ENCODE data around the gene ATOX1.
"Not testable (repeated sequence)": the region's sequence is repeated elsewhere in the genome, so short reads cannot be mapped to it uniquely, and the experiment has no call there.

Gene ATOX1

DNA sequence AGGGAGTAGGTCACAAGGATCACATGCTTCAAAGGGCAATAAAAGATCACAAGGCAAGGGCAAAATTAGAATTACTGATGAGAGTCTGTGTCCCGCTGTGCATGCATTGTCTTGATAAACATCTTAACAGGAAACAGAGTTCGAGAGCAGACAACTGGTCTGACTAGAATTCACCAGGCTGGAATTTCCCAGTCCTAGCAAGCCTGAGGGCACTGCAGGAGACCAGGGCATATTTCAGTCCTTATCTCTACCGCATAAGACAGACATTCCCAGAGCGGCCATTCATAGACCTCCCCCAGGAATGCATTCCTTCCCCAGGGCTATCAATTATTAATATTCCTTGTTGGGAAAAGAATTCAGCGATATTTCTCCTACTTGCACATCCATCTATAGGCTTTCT, 28.8 kb downstream of the ATOX1 start:
- DNase-seq = not testable (repeated sequence)

DNA sequence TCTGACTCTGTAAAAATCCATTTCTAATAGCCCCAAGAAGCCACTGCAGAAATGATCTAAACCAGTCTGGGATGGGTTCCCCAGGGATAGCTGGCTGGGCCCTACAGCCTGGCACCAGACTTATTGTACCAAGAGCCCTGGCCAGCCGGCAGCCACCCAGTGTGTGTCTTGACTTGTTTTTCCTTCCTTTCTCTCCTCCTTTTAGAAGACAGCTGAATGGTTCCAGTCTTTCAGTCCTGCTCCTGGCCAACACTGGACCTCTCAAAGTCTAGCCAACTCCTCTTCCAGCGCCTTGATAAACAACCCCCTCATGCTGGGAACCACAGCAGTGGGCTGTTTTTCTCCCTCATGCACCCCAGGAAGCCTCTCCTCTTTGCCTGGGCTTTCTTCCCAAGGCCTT, 34.1 kb downstream of the ATOX1 start:
- DNase-seq = no peak

DNA sequence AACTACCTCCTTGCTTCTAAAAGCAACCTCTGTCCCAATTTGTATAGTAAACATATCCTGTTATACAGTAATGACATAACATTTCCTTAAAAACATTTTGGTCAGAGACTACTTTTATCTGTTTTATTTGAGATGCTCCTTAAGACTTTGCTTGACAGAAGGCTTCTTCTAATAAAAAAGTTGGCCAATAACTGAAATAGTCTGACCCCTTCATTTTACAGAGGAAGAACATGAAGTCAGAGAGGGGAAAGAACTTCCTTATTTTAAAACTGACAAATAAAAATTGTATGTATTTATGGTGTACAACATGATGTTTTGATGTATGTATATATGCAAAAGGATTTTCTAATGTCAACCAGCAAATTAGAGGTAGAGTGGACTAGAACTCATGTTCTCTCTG, 35.9 kb downstream of the ATOX1 start:
- no peak for DNase-seq

DNA sequence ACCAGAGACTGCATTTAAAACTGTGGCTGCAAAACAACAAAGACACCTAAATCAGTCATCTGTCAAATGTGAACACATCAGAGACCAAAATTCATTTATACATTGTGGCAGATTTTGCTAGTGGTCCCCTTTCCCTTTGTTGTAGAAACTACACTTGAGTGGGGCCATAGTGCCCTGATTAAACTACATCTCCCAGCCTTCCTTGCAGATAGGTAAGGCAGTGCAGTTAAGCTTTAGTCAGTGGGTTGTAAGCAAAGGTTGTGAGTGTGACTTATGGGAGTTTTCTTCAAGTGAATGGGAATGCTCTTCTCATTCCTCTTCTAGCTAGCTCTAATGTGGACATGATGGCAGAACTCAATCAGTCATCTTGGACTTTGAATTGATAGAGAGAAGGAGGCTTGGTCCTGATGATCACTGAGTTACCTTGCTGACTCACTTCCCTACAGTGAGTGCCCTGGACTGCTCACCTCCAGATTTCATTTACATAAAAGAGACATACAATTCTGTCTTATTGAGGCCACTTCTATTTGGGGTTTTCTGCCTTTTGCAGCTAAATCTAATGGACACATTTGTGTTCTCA, 36.5 kb downstream of the ATOX1 start:
- DNase-seq = no peak

DNA sequence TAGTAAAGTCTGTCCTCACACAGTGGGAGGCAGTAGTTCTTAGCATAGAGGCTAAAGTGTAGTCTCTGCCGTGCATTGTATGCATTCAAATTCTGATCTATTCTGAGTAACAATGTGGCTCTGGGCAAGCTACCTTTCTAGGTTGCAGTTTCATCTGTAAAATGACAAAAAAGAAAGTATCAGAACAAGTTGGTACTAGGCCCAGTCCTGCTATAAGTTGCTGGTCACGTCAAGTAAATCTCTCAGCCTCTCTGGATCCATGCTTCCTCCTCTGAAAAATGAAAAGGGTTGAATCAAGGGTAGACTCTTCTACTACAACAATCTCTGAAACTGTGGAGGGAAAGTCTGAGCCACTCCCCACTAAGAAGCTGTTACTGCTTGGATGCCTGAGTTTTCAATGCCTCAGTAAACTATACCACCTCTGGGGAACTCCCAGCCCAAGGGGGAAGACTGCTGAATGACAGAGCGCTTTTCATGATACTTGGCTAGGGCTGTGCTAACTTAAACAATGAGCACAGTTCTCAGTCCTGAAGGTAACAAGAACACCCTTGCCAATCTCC, 37.3 kb downstream of the ATOX1 start:
- no peak for DNase-seq

DNA sequence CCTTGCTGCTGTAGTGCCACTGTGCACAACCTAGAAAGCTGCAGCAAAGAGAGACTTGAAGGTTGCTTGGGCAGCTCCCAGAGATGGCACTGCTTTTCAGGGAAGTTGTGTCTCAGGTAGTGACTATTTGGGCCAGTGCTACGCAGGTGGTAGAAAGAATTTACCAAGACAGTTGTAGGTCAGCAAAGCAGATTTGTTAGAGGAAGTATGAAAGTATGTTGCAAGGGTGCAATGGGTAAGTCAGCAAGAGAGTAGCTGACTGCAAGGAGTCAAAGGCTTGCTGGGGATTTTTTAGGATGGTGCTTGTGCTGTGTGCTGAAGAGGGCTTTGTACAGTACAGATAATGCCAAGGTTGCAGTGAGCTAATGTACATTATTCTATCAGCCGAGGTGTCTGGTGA, 38.2 kb downstream of the ATOX1 start:
- no peak for DNase-seq

DNA sequence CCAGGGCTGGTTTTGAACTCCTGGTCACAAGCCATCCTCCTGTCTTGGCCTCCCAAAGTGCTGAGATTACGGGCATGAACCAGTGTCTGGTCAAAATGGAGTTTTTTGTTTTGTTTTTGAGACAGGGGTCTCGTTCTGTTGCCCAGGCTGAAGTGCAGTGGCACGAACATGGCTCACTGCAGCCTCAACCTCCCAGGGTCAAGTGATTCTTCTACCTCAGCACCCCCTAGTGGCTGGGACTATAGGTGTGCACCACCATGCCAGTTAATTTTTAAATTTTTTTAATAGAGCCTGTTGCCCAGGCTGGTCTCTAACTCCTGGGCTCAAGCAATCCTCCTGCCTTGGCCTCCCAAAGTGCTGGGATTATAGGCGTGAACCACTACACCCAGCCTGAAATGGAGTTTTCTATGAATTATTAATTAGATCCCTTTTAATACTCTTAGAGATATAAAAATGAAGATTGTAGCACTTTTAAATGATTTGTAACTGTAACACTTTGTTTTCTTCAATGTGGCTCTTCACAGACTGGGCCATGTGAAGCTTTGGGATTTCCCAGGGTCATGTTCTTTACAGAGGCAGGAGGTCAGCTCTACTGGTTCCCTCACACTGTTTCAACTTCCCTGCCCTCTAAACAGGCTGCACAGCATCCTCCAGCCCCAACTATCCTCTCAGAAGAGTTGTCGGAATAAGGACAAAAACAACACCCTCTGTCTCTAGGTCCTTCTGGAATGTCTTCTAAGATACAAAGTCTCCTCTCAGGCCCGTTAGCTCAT, 39.0 kb downstream of the ATOX1 start:
- peak; percentile 14 for DNase-seq

DNA sequence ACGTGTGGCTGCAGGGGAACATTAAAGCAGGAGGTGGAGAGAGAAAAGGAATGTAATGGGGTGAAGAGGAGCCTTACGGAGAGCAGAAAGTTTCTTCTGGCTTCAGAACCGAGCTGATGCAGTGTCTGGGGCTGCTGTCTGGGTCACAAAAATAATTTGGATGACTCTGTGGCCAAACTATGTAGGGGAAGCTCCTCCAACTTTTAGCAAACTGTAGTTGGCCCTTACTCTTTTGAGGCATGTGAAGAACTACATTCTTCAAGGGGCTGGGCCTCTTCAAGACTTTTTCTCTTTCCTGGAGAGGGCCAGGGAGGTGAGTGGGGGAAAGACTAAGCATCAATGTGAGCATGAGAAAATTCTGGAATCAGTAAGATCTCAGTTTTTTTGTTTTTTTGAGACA, 39.8 kb downstream of the ATOX1 start:
- no peak for DNase-seq

DNA sequence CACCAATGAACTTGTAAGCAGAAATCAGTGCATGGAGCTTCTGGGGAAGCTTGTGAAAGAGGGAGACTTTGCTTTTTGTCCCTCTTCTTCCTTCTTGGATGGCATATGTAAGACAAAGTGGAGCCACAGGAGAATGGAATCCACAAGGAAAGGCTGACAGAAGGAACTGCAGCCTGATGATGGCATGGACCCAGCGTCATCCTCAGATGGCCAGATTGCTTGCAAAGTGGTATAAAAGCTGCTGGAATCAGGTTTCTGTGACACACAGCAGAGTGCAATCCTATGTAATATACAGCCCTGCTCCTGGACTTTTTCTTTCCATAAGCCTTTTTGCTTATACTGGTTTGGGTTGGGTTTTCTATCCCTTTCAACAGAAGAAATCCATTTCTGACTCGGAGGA, 40.3 kb downstream of the ATOX1 start:
- no peak for DNase-seq

DNA sequence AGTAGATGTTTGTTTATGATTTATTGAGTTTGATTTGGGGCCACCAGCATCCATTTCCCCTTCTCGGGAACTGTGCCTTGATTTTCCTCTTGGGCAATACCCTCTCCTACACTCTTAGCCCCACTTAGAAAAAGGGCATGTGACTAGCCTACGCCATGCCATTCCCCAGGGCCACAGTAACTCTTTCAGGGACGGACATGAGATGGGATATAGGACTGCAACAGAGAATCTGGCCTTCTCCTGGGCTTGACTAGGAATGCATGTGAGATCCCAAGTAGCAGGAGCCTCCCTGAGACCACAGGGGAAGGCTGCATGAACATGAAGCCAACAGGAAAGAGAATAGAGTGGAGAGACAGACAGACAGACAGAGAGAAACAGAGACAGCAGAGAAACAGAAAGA, 41.0 kb downstream of the ATOX1 start:
- DNase-seq = no peak

DNA sequence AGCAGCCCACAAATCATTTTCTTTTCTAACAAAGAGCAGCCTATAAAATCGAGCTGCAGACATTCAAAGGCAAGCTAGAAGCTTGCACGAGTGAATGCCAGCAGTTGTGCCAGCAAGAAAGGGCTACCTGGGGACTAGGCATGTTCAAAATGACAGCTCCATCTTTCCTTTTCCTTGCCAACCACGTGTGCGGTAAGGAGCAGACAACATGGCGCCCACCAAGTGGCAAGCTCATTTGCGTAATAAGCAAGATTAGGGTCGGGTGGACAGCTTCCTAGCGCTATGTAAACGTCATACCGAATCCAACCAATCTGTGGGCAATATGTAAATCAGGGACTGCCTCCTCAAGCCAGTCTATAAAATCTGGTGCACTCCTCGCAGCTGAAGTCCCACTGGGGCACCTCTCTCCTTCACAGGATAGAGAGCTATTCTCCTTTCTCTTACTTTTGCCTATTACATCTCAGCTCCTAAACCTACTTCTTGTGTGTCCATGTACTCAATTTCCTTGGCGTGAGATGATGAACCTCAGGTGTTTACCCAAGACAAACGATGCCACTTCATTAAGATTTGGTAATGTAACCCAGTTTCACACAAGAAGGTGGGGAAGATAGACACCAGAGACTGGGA, 49.2 kb downstream of the ATOX1 start:
- DNase-seq = no peak

DNA sequence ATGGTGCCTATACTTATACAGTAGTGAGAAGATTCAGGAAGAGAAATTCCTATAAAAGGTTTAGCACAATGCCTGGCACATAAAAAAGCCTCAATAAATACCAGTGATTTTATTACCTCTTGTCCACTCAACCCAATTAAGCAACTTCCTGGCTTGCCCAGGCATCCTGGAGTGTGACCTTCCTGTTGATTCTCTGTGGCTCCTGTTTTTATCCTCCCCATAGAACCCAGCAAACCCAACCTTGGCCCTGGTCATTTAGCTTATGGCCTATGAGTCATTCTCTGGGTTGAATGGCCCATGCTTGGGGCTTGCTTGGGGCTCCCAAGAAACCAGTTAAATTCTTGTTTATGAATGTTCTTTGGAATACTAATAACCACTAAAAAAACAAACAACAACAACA, 50.3 kb downstream of the ATOX1 start:
- DNase-seq = no peak

DNA sequence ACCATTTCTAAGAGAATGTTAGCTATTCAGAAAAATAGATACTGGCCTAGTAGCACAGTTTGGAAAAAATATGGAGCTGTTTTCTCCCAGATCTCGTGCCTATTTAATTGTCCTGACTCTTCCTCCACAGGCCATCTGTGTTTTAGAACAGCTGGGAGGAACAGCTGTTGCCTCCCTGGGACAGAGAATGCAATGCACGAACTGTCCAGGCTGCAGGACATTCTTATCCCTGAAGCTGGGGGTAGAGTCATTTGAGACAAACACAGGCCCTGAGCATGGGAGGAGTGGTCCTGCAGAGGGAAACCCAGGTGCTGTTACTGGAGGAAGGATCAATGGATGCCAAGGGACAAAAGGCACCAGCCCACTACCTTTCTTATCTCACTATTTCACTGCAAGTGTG, 50.9 kb downstream of the ATOX1 start:
- no peak for DNase-seq

DNA sequence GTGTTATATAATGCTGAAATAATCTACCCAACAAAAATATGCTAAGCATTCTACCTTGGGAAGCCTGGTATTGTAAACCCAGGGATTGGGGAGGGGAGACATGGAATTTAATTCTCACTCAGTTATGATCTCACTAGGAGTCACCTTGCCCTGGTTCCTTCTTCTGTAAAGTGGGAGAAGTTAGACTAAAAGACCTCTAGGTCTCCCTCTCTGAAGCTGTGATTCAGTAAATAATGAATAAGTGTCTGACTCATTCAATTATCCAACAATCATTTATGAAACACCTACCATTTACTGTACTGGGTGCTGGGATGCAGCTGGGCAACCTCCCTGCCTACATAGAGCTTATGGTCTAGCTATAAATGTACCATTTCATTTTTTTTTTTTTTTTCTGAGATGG, 51.5 kb downstream of the ATOX1 start:
- no peak for DNase-seq

DNA sequence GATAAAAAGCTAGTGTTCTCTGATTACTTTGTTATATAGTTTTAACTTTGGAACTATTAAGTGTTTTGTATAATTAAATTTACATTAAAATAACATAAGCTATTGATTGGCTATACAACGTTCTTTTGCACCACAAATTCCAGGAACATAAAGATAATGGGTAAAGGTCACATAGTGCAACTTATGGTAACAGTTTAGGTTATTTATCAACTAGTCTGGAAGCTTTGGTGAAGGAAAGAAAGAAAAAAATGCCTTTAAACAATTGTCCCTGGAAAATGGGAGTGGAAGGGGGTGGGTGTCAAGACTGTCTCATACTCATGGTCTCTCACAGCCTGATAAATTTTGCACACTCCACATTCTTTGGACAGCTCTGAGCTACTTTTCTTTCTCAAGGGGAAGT, 54.7 kb downstream of the ATOX1 start:
- DNase-seq = no peak

DNA sequence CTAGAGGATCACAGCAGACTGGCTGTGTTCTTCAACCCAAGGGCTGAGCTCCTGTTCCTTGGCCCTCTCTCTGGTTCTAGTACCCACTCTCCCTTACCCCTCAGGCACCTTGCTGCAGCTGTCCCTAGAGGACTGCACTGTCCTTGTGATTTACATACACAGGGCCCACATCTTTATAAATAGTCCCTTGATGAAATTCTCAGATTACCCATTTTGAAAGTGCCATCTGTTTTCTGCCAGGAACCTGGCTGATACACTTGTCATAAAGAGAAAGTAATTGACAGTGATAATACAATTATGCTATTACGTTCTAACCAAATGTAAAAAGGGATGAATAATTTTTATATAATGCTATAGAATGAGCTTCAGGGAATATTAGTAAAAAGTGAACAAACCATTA, 55.2 kb downstream of the ATOX1 start:
- no peak for DNase-seq

DNA sequence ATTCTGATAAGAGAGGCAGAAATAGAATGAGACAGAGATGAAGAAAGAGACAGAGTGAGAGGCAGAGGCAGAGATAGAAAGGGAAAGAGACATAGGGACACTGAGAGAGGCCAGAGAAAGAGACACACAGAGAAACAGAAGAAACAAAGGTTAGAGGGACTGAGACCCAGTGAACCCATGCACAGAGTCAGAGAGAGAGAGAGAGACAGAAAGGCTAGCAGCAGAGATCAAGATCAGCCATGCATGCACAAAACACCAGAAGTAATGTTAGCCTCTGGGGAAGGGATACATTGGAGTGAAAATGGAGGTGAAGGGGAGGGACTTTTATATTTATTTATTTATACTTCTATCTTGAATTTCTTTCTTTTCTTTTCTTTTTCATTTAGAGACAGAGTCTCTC, 57.6 kb downstream of the ATOX1 start:
- no peak for DNase-seq

DNA sequence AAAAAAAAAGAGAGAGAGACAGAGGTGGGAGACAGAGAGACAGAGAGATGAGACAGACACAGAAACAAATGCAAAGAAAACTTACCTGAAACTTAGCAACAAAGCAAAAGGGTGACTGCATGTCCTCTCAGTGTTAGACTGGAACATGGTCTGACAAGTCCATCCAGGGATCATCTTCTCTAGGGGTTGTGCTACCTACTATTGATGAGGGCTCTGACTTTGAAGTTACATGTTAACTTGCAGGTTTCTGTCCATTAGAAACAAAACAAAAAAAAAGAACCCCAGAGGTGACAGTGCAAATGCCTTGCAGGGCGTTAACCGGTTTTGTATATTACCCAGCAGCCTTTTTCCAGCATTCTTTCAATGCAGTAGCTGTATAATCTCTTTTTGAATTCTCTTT, 58.1 kb downstream of the ATOX1 start:
- DNase-seq = no peak

DNA sequence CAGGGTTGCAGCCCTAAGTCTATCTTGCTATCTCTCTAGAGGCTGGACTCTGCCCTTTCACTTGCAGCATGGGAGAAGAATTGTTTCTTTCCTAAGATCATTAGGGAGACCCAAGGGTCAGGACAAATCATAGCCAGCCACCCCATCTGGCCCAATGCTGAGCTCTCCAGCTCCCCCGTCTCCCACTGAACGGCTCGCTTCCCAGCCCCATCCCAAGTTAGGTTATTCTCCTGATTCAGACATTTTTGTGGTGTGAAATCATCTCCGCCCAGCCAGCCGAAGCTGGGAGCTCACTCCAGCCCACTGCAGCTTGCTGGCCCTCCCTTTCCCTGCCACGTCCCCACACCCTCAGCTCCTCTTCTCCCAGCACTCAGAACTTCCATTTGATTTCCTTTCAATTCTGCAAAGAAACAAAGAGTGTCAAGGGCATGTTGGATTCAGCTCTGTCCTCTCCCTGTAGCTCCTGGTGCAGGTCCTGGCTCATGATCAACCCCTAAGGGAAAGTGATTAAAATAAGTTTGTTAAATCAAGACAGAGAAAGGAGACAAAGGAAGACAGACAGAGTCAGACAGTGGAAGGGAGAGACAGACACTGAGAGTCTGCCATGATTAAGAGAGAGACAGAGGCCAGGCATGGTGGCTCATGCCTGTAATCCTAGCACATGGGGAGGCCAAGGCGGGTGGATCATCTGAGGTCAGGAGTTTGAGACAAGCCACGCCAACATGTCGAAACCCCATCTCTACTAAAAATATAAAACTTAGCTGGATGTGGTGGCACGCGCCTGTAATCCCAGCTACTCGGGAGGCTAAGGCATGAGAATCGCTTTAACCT, 59.1 kb downstream of the ATOX1 start:
- DNase-seq = no peak

DNA sequence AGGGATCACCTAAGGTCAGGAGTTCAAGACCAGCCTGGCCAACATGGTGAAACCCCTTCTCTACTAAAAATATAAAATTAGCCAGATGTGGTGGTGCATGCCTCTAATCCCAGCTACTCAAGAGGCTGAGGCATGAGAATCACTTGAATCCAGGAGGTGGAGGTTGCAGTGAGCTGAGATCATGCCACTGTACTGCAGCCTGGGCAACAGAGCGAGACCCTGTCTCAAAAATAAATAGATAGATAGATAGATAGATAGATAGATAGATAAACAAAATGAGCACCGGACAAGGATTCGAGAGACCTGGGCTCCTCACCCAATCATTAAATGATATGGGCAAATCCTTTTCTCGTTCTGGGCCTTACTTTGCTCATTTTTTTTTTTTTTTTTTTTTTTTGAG, 60.4 kb downstream of the ATOX1 start:
- not testable (repeated sequence) for DNase-seq

DNA sequence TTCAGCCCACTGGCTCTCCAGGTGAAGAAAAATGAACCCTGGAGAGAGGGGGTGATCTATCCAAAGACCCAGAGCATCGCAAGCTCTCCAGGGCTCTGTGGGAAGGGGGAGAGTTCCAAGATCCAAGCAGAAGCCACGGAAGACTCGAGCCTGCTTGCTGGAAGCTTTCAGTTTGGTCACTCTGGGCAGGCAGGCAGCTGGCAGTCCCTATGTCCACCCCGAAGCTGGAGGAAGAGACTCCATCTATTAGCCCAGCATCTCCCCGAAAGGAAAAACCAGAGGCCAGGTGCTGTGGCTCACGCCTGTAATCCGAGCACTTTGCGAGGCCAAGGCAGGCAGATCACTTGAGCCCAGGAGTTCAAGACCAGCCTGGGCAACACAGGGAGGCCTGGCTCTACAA, 61.0 kb downstream of the ATOX1 start:
- no peak for DNase-seq

DNA sequence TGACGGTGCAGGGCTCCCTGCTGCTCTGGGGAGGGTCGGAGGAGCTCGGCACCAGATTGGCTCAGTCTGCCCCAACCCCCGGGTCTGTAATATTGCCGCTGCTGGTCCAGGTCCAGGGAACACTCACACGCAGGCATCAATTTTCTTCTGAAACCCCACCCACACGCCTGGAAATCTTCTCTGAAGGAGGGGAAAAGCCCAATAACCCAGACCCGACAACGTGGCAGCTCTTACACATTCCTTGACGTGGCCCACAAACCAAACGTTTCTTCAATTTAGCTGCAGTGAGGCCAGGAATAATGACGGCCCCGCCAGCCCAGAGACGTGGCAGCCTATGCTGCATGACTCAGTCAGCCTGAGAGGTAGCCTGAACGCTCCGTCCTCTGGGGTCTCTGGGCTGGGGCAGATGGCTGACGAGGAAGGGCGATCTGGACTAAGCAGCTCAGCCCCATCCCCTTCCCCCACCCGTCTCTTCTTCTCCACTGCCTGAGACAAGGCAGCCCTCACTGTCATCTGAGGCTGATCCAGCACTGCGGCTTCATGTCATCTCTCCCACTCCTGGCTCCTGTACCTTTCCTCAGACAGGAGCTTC, 61.9 kb downstream of the ATOX1 start:
- no peak for DNase-seq

DNA sequence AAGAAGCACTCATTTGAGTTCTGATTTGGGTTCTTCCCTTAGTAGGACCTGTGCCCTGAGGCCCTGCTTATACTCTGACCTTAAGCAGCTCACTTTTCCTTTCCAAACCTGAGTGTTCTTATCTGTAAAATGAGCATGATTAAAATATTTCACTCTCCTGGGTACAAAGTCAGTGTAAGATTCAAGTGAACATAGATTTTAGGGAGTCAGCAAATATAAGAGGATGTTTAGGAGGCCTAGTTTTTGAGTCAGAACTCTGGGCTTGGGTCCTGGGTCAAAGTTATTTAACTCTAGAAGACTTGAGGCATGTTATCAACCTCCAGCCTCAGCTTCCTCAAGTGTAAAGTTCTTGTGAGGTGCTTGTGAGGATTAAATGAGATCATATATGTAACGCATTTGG, 63.0 kb downstream of the ATOX1 start:
- no peak for DNase-seq

All from CD4-positive, alpha-beta T cell treated with Interleukin-17A for 4 hours (primary cell).